Stimulated activated CD8-positive, alpha-beta memory T cell treated with anti-CD3 and anti-CD28 coated beads, Interleukin-4, amount 100 ng/mL, for 24 hours (primary cell): ENCODE results near the gene GFPT1.
"Not testable (repeated sequence)": the region's sequence is repeated elsewhere in the genome, so short reads cannot be mapped to it uniquely, and the experiment has no call there.

ENCODE experiments used
- DNase-seq: peaks from one replicate; pipeline ENCODE4 v3.0.0-alpha.2; 2020; ENCODE audit warnings: low read depth

The GFPT1 gene

GRCh38 chr2:69383176-69383812 lies 3.7 kb downstream of the GFPT1 start:
- no peak for DNase-seq

DNA sequence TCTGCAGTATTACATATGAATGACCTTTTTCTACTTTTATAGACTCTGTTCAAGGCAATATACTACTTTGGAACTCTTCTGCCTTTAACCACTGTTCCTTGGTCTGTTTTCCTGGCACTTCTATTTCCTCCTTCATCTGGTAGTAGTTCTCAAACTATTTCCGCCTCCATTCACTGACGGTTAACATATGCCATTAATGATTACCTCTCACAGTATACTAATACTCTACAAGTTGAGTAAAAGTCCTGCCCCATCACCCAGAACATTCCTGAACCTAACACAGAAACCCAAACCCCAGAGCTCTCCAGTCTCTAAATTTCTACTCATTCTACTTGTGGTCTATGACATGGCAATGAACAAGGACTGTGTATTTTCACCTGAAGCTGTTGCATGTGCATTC lies 4.5 kb downstream of the GFPT1 start:
- DNase-seq, result no peak

- no peak for DNase-seq
Measured at GRCh38 chr2:69381337-69381737, 5.7 kb downstream of the GFPT1 start.

GRCh38 chr2:69380072-69380917 lies 6.7 kb downstream of the GFPT1 start:
- no peak for DNase-seq

DNA sequence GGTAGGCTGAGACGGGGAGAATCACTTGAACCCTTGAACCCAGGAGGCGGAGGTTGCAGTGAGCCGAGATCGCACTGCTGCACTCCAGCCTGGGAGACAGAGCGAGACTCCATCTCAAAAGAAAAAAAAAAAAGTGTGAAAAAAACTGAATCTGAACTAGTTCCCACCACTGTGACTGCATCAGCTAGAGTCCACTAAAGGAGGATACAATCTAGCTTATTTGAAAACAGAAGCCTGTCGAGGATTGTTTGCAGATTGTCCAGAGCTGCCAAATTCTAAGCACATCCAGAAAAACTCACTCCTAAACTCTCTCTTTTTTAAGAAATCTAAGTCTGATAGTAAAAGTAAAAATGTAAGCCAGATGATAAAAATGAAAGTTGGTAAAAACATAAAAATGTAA lies 10.6 kb downstream of the GFPT1 start:
- no peak for DNase-seq

GRCh38 chr2:69375494-69376353 lies 11.3 kb downstream of the GFPT1 start:
- no peak for DNase-seq

DNA sequence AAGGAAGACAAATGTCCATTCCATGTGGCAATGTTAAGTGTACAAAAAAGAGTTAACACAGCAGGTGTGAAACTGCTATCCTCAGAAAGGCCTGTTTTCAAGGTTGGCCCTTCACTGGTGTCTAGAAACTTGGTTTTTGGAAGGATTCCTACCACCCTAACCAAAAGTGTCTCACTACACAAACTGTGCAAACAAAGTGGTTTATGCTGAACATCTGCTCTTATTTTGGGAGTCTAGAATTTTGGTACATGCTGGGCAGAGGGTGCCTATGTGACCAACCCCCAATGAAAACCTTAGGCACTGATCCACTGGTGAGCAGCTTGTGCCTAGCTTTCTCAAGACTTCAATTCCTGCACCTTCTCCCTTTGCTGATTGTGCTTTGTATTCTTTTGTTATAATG lies 14.3 kb downstream of the GFPT1 start:
- no peak for DNase-seq

DNA sequence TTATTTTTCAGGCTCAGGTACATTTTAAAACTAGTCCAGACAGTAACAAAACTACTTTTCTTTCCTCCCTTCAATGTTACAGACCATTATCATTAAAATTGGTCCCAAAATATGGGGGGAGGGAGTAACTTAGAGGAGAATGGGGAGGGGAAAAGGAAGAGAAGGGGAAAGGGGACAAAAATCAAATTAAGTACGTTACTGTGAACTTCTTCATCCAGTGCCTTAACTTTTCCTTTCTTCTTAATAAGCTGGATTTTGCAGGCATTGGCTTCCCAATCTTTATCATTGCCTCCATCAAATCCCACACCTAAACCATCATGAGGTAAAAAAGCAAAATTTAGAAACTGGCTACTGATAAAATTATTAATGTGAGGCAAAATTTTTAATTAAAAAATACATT lies 17.2 kb downstream of the GFPT1 start:
- DNase-seq, result no peak

- DNase-seq, result no peak
Measured at GRCh38 chr2:69368588-69368987, 18.4 kb downstream of the GFPT1 start.

DNA sequence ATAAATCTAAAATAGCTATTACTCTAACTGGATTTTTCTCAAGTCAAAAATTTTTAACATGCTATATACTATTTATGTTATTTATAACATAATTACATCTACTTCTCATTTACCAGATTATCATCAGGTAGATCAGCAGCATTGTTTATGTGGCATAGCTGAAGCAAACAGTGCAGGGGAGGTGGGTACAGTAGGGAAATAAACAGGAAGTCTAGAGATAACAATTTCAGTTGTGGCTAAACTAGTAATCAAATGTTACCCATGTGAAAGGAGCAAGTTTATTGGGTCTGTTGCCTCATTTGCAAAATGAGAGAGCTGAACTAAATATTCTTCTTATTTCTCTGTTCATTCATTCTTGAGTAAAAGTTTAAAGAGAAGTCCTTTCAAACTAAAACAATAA lies 27.7 kb downstream of the GFPT1 start:
- no peak for DNase-seq

- no peak for DNase-seq
Measured at GRCh38 chr2:69358914-69359313, 28.1 kb downstream of the GFPT1 start.

- no peak for DNase-seq
Measured at GRCh38 chr2:69356471-69356870, 30.6 kb downstream of the GFPT1 start.

DNA sequence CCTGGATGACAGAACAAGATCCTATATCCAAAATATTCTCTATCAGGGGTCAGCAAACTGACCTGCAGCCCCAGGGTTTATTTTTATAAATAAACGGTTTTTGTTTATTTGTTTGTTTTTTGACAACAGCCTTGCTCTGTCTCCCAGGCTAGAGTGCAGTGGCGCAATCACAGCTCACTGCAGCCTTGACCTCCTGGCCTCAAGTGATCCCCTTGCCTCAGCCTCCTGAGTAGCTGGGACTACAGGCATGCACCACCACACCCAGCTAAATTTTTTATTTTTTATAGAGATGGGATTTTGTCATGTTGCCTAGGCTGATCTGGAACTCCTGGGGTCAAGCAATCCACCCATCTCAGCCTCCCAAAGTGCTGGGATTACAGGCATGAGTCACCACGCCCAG lies 32.1 kb downstream of the GFPT1 start:
- DNase-seq, result not testable (repeated sequence)

DNA sequence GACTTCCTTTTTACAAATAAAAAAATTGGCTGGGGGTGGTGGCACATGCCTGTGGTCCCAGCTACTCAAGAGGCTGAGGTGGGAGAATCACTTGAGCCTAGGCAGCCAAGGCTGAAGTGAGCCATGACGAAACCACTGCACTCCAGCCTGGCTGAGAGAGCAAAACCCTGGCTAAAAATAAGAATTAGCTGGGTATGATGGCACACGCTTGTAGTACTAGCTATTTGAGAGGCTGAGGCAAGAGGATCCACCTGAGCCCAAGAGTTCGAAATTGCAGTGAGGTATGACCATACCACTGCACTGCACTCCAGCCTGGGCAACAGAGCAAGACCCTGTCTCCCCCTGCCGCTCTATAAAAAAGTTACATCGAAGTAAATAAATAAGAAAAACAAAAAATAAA lies 33.7 kb downstream of the GFPT1 start:
- DNase-seq, result no peak

- DNase-seq, result no peak
Measured at GRCh38 chr2:69348781-69349180, 38.2 kb downstream of the GFPT1 start.

- no peak for DNase-seq
Measured at GRCh38 chr2:69345434-69345833, 41.6 kb downstream of the GFPT1 start.

GRCh38 chr2:69344305-69344704 lies 42.7 kb downstream of the GFPT1 start:
- DNase-seq, result no peak

DNA sequence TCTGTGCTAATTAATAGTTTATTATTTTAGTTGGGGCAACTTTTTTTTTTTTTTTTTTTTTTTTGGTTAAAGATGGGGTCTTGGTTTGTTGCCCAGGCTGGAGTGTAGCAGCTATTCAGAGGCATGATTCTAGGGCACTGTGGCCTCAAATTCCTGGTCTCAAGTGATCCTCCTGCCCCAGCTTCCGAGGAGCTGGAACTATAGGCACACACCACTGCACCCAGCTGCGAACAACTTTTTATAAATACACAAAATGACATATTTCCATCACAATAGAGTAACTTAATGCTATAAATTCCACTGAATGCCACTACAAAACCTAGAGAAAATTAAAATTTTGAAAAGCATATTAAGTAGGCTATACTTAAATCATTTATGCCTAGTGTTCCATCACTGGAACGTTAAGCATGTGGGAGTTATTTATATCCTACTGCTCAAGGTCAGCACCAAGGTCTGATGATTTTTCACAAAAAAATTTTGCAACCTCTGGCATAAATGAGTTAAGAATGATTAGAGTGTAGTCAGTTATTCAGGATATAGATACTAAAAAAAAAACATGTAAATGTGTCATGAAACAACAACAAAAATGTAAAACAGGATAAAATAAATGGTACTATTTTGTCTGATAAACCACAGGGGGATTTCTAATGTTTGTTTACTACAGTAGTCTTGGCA lies 46.8 kb downstream of the GFPT1 start:
- no peak for DNase-seq

DNA sequence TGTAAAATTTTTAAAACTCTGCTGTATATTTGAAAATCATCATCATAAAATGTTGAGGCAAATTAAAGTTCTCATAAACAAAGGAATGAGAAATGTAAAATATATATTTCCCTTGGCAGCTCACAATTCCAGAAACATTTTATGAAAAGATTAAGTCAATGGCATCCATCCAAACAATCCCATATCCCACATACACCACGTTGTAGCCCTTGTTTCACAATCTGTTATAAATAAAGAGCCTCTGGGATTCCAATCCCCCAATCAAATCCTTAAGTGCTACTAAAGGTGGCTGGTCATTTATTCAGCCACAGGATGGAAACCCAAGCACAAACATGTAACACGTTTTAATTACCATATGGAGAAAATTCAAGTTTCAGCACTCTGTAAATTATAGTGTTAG lies 51.7 kb downstream of the GFPT1 start:
- no peak for DNase-seq

- no peak for DNase-seq
Measured at GRCh38 chr2:69333352-69333751, 53.7 kb downstream of the GFPT1 start.

GRCh38 chr2:69330781-69331180 lies 56.2 kb downstream of the GFPT1 start:
- DNase-seq, result no peak

GRCh38 chr2:69322631-69323030 lies 64.4 kb downstream of the GFPT1 start:
- no peak for DNase-seq
